ENCODE measurements around the gene NCMAP. TPM values are rescaled to one million over a fixed set of nuclear protein-coding genes. Genes with fewer than 3 reads are reported as not detected.
"Not testable (repeated sequence)": the region's sequence is repeated elsewhere in the genome, so short reads cannot be mapped to it uniquely, and the experiment has no call there.

The NCMAP gene
- total RNA-seq, 1 donor from 2014 or later: not detected

DNA sequence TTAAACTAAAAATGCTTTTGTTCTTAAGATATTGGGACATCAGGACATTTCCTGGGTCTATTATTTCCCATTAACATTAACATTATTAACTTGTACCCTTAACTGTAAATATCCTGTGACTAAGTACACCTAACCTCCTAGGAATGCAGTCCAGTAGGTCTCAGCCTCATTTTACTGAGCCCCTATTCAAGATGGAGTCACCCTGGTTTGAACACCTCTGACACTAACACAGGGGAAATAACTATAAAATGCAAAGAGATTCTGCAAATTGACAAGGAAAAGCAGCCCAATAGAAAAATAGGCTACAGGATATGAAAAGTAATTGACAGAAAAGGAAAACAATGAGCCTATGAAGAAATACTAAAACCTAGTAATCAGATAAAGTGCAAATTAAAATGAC lies 11.6 kb upstream of the NCMAP start:
- DNase-seq (ENCODE audit: extremely low spot score, unreplicated experiment): no peak
- Mint-ChIP-seq H3K9me3 (ENCODE audit: unreplicated experiment) (no peaks in the 10 kb centered on the region), H3K4me1 (ENCODE audit: unreplicated experiment) (peaks cover 11% of the 10 kb centered on the region), H3K4me3 (ENCODE audit: unreplicated experiment) (no peak overlapping the region), H3K36me3 (ENCODE audit: unreplicated experiment) (no peaks in the 10 kb centered on the region), H3K27ac (ENCODE audit: unreplicated experiment) (no peak overlapping the region), H3K27me3 (ENCODE audit: unreplicated experiment) (peaks cover 20% of the 10 kb centered on the region)
- TF ChIP-seq, protein P1, sequence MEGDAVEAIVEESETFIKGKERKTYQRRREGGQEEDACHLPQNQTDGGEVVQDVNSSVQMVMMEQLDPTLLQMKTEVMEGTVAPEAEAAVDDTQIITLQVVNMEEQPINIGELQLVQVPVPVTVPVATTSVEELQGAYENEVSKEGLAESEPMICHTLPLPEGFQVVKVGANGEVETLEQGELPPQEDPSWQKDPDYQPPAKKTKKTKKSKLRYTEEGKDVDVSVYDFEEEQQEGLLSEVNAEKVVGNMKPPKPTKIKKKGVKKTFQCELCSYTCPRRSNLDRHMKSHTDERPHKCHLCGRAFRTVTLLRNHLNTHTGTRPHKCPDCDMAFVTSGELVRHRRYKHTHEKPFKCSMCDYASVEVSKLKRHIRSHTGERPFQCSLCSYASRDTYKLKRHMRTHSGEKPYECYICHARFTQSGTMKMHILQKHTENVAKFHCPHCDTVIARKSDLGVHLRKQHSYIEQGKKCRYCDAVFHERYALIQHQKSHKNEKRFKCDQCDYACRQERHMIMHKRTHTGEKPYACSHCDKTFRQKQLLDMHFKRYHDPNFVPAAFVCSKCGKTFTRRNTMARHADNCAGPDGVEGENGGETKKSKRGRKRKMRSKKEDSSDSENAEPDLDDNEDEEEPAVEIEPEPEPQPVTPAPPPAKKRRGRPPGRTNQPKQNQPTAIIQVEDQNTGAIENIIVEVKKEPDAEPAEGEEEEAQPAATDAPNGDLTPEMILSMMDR (IDR thresholded peaks at IDR 0.05): no peak

DNA sequence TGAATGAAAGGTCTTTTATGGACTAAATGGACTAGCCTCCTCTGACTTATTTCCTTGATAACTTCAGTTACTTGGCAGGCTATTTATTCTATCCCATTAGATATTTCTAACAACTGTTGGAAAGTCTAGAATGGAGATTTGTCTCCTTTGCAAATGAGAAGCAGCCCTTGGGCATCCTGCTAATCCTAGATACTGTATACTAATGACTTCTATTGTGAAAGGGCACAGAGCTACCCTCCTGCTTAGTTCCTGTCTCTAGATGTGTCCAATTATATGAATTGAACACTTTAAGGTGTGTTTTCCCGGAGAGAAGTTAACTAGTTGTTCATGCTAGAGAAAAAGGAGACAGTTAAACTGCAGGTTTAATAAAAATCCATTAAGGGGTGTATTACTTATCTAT lies 10.2 kb upstream of the NCMAP start:
- H3K36me3 Mint-ChIP-seq (ENCODE audit: unreplicated experiment): no peaks in the 10 kb centered on the region
- peaks cover 29% of the 10 kb centered on the region for H3K27me3 Mint-ChIP-seq (ENCODE audit: unreplicated experiment)
- H3K4me3 Mint-ChIP-seq (ENCODE audit: unreplicated experiment): no peak overlapping the region
- TF ChIP-seq, protein P1 (IDR thresholded peaks at IDR 0.05): no peak
- no peak overlapping the region for H3K27ac Mint-ChIP-seq (ENCODE audit: unreplicated experiment)
- no peaks in the 10 kb centered on the region for H3K9me3 Mint-ChIP-seq (ENCODE audit: unreplicated experiment)
- H3K4me1 Mint-ChIP-seq (ENCODE audit: unreplicated experiment): peaks cover 8% of the 10 kb centered on the region
- no peak for DNase-seq (ENCODE audit: extremely low spot score, unreplicated experiment)

DNA sequence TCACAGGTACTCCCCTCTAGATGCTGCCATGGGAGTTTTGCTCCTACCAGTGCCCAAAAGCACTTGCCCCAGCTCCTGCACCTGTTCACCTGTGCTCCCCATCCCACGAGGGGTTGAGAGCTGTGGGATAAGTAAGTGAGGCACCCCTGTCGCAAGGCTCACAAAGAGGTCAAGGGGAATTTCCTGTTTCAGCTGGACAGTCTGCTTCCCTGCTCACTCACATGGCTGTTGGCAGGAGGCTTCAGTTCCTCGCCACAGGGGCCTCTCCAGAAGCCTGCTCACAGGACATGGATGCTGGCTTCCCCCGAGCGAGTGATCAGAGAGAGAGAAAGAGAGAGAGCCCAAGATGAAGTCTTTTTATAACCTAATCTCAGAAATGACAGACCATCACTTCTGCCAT lies 8.7 kb upstream of the NCMAP start:
- Mint-ChIP-seq H3K4me1 (ENCODE audit: unreplicated experiment) (no peaks in the 10 kb centered on the region), H3K4me3 (ENCODE audit: unreplicated experiment) (no peak overlapping the region)

DNA sequence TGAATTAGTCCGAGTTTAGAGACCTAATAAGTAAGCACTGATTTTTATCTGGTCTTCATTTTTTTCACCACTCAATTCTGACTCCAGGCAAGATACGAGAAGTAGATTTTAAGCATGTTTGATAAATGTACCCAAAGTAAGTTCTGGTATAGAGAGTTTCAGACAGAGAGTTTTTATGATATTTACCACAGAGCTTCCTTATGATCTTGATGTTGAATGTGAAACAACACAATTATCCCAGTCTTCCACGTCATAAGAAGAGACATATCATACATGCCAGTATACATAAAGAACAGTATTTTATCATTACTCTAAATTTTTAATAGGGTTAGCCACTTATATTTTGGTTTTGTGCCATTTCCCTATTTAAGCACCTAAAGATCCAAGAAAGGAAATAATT lies 7.8 kb upstream of the NCMAP start:
- no peaks in the 10 kb centered on the region for H3K36me3 Mint-ChIP-seq (ENCODE audit: unreplicated experiment)
- H3K27me3 Mint-ChIP-seq (ENCODE audit: unreplicated experiment): peaks cover 34% of the 10 kb centered on the region
- H3K27ac Mint-ChIP-seq (ENCODE audit: unreplicated experiment): no peak overlapping the region
- DNase-seq (ENCODE audit: extremely low spot score, unreplicated experiment): no peak
- H3K4me1 Mint-ChIP-seq (ENCODE audit: unreplicated experiment): no peaks in the 10 kb centered on the region
- TF ChIP-seq, protein P1 (IDR thresholded peaks at IDR 0.05): no peak
- no peak overlapping the region for H3K4me3 Mint-ChIP-seq (ENCODE audit: unreplicated experiment)
- no peaks in the 10 kb centered on the region for H3K9me3 Mint-ChIP-seq (ENCODE audit: unreplicated experiment)

More for the DNA sequence above, 8.7 kb upstream of the NCMAP start:
- no peak overlapping the region for H3K27ac Mint-ChIP-seq (ENCODE audit: unreplicated experiment)
- H3K9me3 Mint-ChIP-seq (ENCODE audit: unreplicated experiment): no peaks in the 10 kb centered on the region
- peak; percentile 72 for DNase-seq (ENCODE audit: extremely low spot score, unreplicated experiment)
- TF ChIP-seq, protein P1 (IDR thresholded peaks at IDR 0.05): no peak
- H3K27me3 Mint-ChIP-seq (ENCODE audit: unreplicated experiment): peaks cover 34% of the 10 kb centered on the region
- H3K36me3 Mint-ChIP-seq (ENCODE audit: unreplicated experiment): no peaks in the 10 kb centered on the region

DNA sequence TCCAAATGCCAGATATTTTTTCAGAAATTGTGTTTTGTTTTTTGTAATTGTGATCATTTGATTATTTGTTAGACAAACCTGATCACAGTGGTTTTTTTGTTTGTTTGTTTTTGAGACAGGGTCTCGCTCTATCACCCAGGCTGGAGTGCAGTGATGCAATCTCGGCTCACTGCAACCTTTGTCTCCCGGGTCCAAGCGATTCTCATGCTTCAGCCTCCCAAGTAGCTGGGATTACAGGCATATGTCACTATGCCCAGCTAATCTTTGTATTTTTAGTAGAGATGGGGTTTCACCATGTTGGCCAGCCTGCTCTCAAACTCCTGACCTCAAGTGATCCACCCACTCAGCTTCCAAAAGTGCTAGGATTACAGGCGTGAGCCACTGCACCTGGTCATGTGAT lies 6.7 kb upstream of the NCMAP start:
- not testable (repeated sequence) for H3K36me3 Mint-ChIP-seq (ENCODE audit: unreplicated experiment); H3K9me3 Mint-ChIP-seq (ENCODE audit: unreplicated experiment); H3K27ac Mint-ChIP-seq (ENCODE audit: unreplicated experiment); H3K4me1 Mint-ChIP-seq (ENCODE audit: unreplicated experiment); H3K4me3 Mint-ChIP-seq (ENCODE audit: unreplicated experiment); DNase-seq (ENCODE audit: extremely low spot score, unreplicated experiment)
- H3K27me3 Mint-ChIP-seq (ENCODE audit: unreplicated experiment): peaks cover 34% of the 10 kb centered on the region
